Middle frontal gyrus (tissue), 1 donor: Measurements from ENCODE around the gene CPNE6.

ENCODE experiments used
- DNase-seq: peaks from one replicate; pipeline ENCODE4 v3.0.0-alpha.2; 2015; ENCODE audit warnings: low spot score; ENCODE audit errors: extremely low spot score

Gene CPNE6

GRCh38 chr14:24126939-24127338, 55.6 kb downstream of the CPNE6 start:
- DNase-seq, result no peak

GRCh38 chr14:24127673-24128072, 56.3 kb downstream of the CPNE6 start:
- DNase-seq, result no peak
